K562 (cell line): Measurements from ENCODE around the gene NBPF14. TPM values are rescaled to one million over a fixed set of nuclear protein-coding genes. Genes with fewer than 3 reads are reported as not detected.
"Not testable (repeated sequence)": the region's sequence is repeated elsewhere in the genome, so short reads cannot be mapped to it uniquely, and the experiment has no call there.

Experiments used
- ATAC-seq: fragments of 200-7000 bp; cut with Tn5 transposase; 3 replicates; pipeline ENCODE4 v1.9.1; 2020; ENCODE audit warnings: moderate library complexity
- Bru-seq: library from RNA; stranded (reverse); fragments of 400-500 nt; gene quantifications from one replicate; lab custom pipeline; 2021; lab: Mats Ljungman, UMichigan
- BruChase-seq, 2 experiments: library from RNA; stranded (reverse); fragments of 400-500 nt; gene quantifications; one replicate each; lab custom pipeline; 2021; lab: Mats Ljungman, UMichigan
- BruUV-seq: library from RNA; stranded (reverse); fragments of 400-500 nt; replicated peaks from 2 replicates; lab custom pipeline; 2021; lab: Mats Ljungman, UMichigan
- CTCF ChIA-PET: fragments of 300-600 bp; formaldehyde crosslinking; extraction: SDS; loops from one replicate; lab custom pipeline; 2021; ENCODE audit warnings: low intra/inter-chr PET ratio; lab: Yijun Ruan, JAX
- POLR2A ChIA-PET: fragments of 300-600, 350-650 bp; sonication (Branson Sonifier 250); formaldehyde crosslinking; extraction: SDS; loops from one replicate; lab custom pipeline; 2021; ENCODE audit warnings: antibody characterized with exemption, inconsistent platforms; lab: Yijun Ruan, JAX
- DNase-seq, 4 experiments: peaks; one replicate each; pipeline versions ENCODE4 v3.0.0 to v3.0.0-alpha.2; 2011 to 2018; ENCODE audit warnings: low spot score in 3 of 4, mixed read lengths in 3 of 4; ENCODE audit errors: extremely low read depth in 1 of 4
- FAIRE-seq: peaks from 2 replicates; lab custom pipeline; 2011; peaks lifted over from hg19 to GRCh38; lab: Jason Lieb, UNC
- H2AFZ ChIP-seq: 2 replicates; pipeline ENCODE4 v1.6.0; 2011; ENCODE audit warnings: low read depth, low read length, control low read depth, inconsistent platforms
- H3K27ac ChIP-seq: fragments of 200-600 bp; 3 replicates; pipeline ENCODE4 v1.8.0; 2011; ENCODE audit warnings: low read depth, mild to moderate bottlenecking, control low read depth, inconsistent platforms, low read length, moderate library complexity, mixed read lengths; ENCODE audit errors: extremely low read depth
- H3K27me3 ChIP-seq, 2 experiments: fragments of 300-600 bp in 1 of 2; 2 replicates in 1 of 2; 3 replicates in 1 of 2; pipeline versions ENCODE4 v1.6.0 to v1.8.0; 2011; ENCODE audit warnings: inconsistent platforms in 2 of 2, low read length in 2 of 2, mild to moderate bottlenecking in 1 of 2, mixed read lengths in 1 of 2, moderate library complexity in 1 of 2; ENCODE audit not compliant: control insufficient read depth in 2 of 2, insufficient read depth in 2 of 2
- H3K36me3 ChIP-seq: fragments of 300-600 bp; 3 replicates; pipeline ENCODE4 v1.8.0; 2011; ENCODE audit warnings: mild to moderate bottlenecking, low read length, inconsistent platforms; ENCODE audit not compliant: control insufficient read depth, insufficient read depth
- H3K4me1 ChIP-seq, 2 experiments: fragments of 200-600 bp in 1 of 2; replicated peaks in 1 of 2; 2 replicates in 1 of 2; 3 replicates in 1 of 2; pipeline versions ENCODE4 v1.5.1 to v1.8.0; 2011; ENCODE audit warnings: inconsistent platforms in 2 of 2, low read length in 2 of 2, mild to moderate bottlenecking in 1 of 2, mixed read lengths in 1 of 2, moderate library complexity in 1 of 2; ENCODE audit not compliant: control insufficient read depth in 2 of 2, insufficient read depth in 2 of 2
- H3K4me2 ChIP-seq: 2 replicates; pipeline ENCODE4 v1.6.1; 2011; ENCODE audit warnings: low read length, control low read depth, inconsistent platforms, mixed read lengths; ENCODE audit not compliant: insufficient read depth
- H3K4me3 ChIP-seq: fragments of 200-600 bp; sonication (generic), shearing (Covaris generic); 2 replicates; pipeline ENCODE4 v1.5.1; 2016; ENCODE audit warnings: control low read depth, inconsistent platforms
- H3K79me2 ChIP-seq: fragments of 200-600 bp; 3 replicates; pipeline ENCODE4 v1.8.0; 2011; ENCODE audit warnings: low read length, inconsistent platforms; ENCODE audit not compliant: control insufficient read depth, insufficient read depth
- H3K9ac ChIP-seq, 2 experiments: 2 replicates each; pipeline versions ENCODE4 v1.6.0 to v1.6.1; 2011; ENCODE audit warnings: low read depth in 2 of 2, low read length in 2 of 2, control low read depth in 1 of 2, inconsistent platforms in 1 of 2, mild to moderate bottlenecking in 1 of 2, mixed read lengths in 1 of 2; ENCODE audit not compliant: insufficient read depth in 1 of 2
- H3K9me1 ChIP-seq: one replicate; pipeline ENCODE4 v1.6.0; 2011; ENCODE audit warnings: inconsistent platforms, mild to moderate bottlenecking, low read length, moderate library complexity; ENCODE audit not compliant: control insufficient read depth, insufficient read depth
- H3K9me3 ChIP-seq: replicated peaks from 2 replicates; pipeline ENCODE4 v1.5.1; 2011; ENCODE audit warnings: low read depth, low read length, inconsistent platforms; ENCODE audit not compliant: control insufficient read depth, insufficient read depth
- H4K20me1 ChIP-seq: replicated peaks from 2 replicates; pipeline ENCODE4 v1.6.1; 2011; ENCODE audit warnings: low read length, inconsistent platforms, mixed read lengths; ENCODE audit not compliant: control insufficient read depth, insufficient read depth
- WGBS: fragments of 100-300 bp; shearing (Covaris generic); methylation state at CpG from one replicate; pipeline ENCODE4 v1.1.6; 2016; ENCODE audit warnings: low coverage, mixed read lengths; ENCODE audit not compliant: insufficient coverage; ENCODE audit errors: missing lambda C conversion rate; 5-methylcytosine and 5-hydroxymethylcytosine counted together
- in situ Hi-C: fragments of 300-500 bp; cut with MboI; formaldehyde crosslinking; loops from 4 replicates; pipeline ENCODE4 v1.15.0; 2018; ENCODE audit warnings: inconsistent platforms, mixed read lengths
- intact Hi-C: fragments of 100-400 bp; cut with micrococcal nuclease; formaldehyde crosslinking; loops from 2 replicates; pipeline ENCODE4 v1.14.2; 2022
- long read RNA-seq, 3 experiments: library from polyadenylated mRNA in 2 of 3; library from RNA in 1 of 3; unstranded in 2 of 3; stranded (forward) in 1 of 3; transcript quantifications; one replicate each; pipeline ENCODE4 v2.0.0, GENCODE V29; 2019 to 2022
- polyA minus RNA-seq, 3 experiments: library from RNA; depleted of rRNA, polyadenylated mRNA; stranded (reverse); fragments of >200 nt; gene quantifications; 2 replicates each; pipeline ENCODE4 v1.2.3, GENCODE V29; 2011
- polyA plus RNA-seq, 8 experiments: library from polyadenylated mRNA; depleted of rRNA in 4 of 8; stranded (reverse) in 5 of 8; unstranded in 3 of 8; fragments of >200 nt; fragmentation: Nextera tagmentation in 2 of 8; fragmentation: Illumina TruSeq in 1 of 8; extraction: Ambion mirVana in 2 of 8; extraction: Trizol in 1 of 8; gene quantifications; 2 replicates each; pipeline versions ENCODE4 v1.2.1 to v1.2.3, GENCODE V29; 2011 to 2014; ENCODE audit warnings: inconsistent platforms in 1 of 8, missing spikeins in 1 of 8
- total RNA-seq, 7 experiments: library from RNA; depleted of rRNA in 6 of 7; stranded (reverse); fragments of >200 nt in 6 of 7; fragmentation: Illumina TruSeq in 2 of 7; extraction: Trizol in 2 of 7; gene quantifications; 2 replicates each; pipeline versions ENCODE4 v1.2.1 to v1.2.3, GENCODE V29; 2011 to 2021; ENCODE audit warnings: low replicate concordance in 1 of 7

Gene NBPF14
- 23.6 and 34.9 TPM in 2 replicates for total RNA-seq (2011; cell fraction: chromatin; rRNA removed; ENCODE audit: low replicate concordance)
- total RNA-seq (2011; cell fraction: nucleolus; rRNA removed), result 10.3 and 13.7 TPM in 2 replicates
- total RNA-seq (2011; cell fraction: nucleoplasm; rRNA removed), result 14.8 and 16.9 TPM in 2 replicates
- total RNA-seq (2014; rRNA removed), result 4.8 and 5.2 TPM in 2 replicates
- total RNA-seq (2014; rRNA removed; fragmentation: Illumina TruSeq; extraction: Trizol), result 6.5 and 6.7 TPM in 2 replicates
- total RNA-seq (2015; rRNA removed; fragmentation: Illumina TruSeq; extraction: Trizol), result 5.7 and 6.5 TPM in 2 replicates
- total RNA-seq (2021), result 7.6 and 8.6 TPM in 2 replicates
- 8.9 and 10.6 TPM in 2 replicates for polyA plus RNA-seq (2011; rRNA removed)
- 9.9 and 11.9 TPM in 2 replicates for polyA plus RNA-seq (2011; cell fraction: cytosol; rRNA removed)
- polyA plus RNA-seq (2011; cell fraction: nucleus; rRNA removed), result 21.9 and 22.4 TPM in 2 replicates
- polyA plus RNA-seq (2012), result 5.9 and 6.1 TPM in 2 replicates
- polyA plus RNA-seq (2014; fragmentation: Illumina TruSeq; extraction: Trizol), result 5.9 and 6.1 TPM in 2 replicates
- polyA plus RNA-seq (2014; fragmentation: Nextera tagmentation; extraction: Ambion mirVana), result 1 to 10 TPM in 1 of 2 experiments, under 1 TPM in 1; 0.99 to 1.9 TPM
- polyA plus RNA-seq (2014; rRNA removed), result 3.8 and 4.6 TPM in 2 replicates
- 14.8 and 23.4 TPM in 2 replicates for polyA minus RNA-seq (2011; rRNA and poly(A)+ RNA removed)
- polyA minus RNA-seq (2011; cell fraction: cytosol; rRNA and poly(A)+ RNA removed), result 6.6 and 7.1 TPM in 2 replicates
- 13.2 and 18.4 TPM in 2 replicates for polyA minus RNA-seq (2011; cell fraction: nucleus; rRNA and poly(A)+ RNA removed)
- percentile 52 among the genes with signal in this experiment for Bru-seq, nascent RNA
- BruChase-seq, experiment 1, labeled RNA remaining after a 2-hour chase, result percentile 46 among the genes with signal in this experiment
- percentile 47 among the genes with signal in this experiment for BruChase-seq, experiment 2, labeled RNA remaining after a 6-hour chase
- long read RNA-seq, experiment 1, partial matches to known transcripts, result 7 of 13 reads
- long read RNA-seq, experiment 1, other reads (novel, unspliced or antisense), result 6 of 13 reads
- long read RNA-seq, experiment 2, partial matches to known transcripts, result 0 of 1 reads
- long read RNA-seq, experiment 2, other reads (novel, unspliced or antisense), result 1 of 1 reads
- long read RNA-seq, experiment 3, partial matches to known transcripts, result 1 of 3 reads
- long read RNA-seq, experiment 3, other reads (novel, unspliced or antisense), result 2 of 3 reads

DNA sequence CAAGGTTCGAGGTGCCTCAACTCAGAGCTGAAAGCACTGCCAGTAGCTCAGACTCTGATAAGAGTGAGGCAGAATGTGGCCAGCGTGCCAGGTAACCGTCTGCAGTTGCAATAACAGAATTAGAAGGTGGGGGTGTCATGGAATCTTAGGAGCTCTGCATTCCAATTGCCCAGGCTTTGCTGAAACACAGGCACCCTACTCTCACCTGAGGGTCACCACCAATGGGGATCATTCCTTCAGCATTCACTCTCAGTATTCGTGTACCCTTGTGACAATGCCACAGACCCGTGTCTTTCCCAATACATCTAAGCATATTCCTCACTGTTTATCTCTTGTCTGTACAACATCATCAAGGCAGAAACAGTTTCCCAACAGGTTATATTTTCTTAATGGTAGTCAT is at the start of gene NBPF14:
TSS of gene NBPF14 (minus strand) at position 101 of the 400 bp plus-strand sequence. CDS start 294 bp downstream, outside the sequence.
- H3K27me3 ChIP-seq, FAIRE-seq, ATAC-seq, H3K9ac ChIP-seq, POLR2A ChIA-PET, H3K4me3 ChIP-seq, H3K36me3 ChIP-seq, DNase-seq, in situ Hi-C loops, H4K20me1 ChIP-seq, H2AFZ ChIP-seq, H3K9me3 ChIP-seq, intact Hi-C loops, H3K4me1 ChIP-seq, CTCF ChIA-PET, H3K4me2 ChIP-seq, H3K27ac ChIP-seq, BruUV-seq, H3K79me2 ChIP-seq, H3K9me1 ChIP-seq: not testable (repeated sequence)
- no CpG with 5 or more reads among the region's 5 CpGs for WGBS

DNA sequence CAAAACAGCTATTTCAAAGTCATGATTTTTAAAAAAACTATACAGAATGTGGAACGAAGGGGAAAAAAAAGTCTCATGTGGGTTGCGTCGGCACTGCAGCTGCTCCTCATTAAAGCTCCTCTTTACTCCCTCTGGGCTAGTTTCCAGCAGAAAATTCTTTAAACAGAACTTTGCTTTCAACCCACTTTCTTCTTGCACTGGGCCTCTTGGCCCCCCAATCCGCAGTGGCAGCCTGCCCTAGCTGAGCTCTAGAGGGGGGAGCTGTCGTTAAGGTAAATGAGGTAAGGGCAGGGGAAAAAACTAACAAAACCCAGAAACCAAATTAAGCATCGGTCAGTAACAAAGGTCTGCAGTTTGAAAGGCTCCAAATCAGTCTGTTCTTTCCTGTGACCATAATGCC is 29.6 kb upstream of the NBPF14 start:
- POLR2A ChIA-PET, H3K9me3 ChIP-seq, H3K27me3 ChIP-seq, intact Hi-C loops, DNase-seq, H3K9me1 ChIP-seq, FAIRE-seq, H2AFZ ChIP-seq, H3K4me2 ChIP-seq, in situ Hi-C loops, CTCF ChIA-PET, ATAC-seq, H3K4me3 ChIP-seq, H3K79me2 ChIP-seq, H3K4me1 ChIP-seq, H3K36me3 ChIP-seq, H3K27ac ChIP-seq, BruUV-seq, H3K9ac ChIP-seq, H4K20me1 ChIP-seq: not testable (repeated sequence)
- 60% methylated on average over 1 of the region's 6 CpGs for WGBS

GRCh38 chr1:148618216-148618615 is 22.4 kb upstream of the NBPF14 start:
- H3K36me3 ChIP-seq, H3K79me2 ChIP-seq, CTCF ChIA-PET, in situ Hi-C loops, H3K4me3 ChIP-seq, H3K9me3 ChIP-seq, H3K27ac ChIP-seq, H3K9me1 ChIP-seq, BruUV-seq, ATAC-seq, FAIRE-seq, H2AFZ ChIP-seq, H3K4me1 ChIP-seq, H3K9ac ChIP-seq, H4K20me1 ChIP-seq, H3K27me3 ChIP-seq, H3K4me2 ChIP-seq, POLR2A ChIA-PET, intact Hi-C loops, DNase-seq: not testable (repeated sequence)
- WGBS, result no CpG with 5 or more reads among the region's 1 CpG
